H1 (cell line): Measurements from ENCODE around the gene SPRYD3. TPM values are rescaled to one million over a fixed set of nuclear protein-coding genes. Genes with fewer than 3 reads are reported as not detected.

Source experiments
- CBX5 ChIP-seq: fragments of 300-800, 300-1000 bp; sonication (generic); IDR thresholded peaks from 2 replicates; pipeline ENCODE4 v1.7.1; 2016; ENCODE audit warnings: antibody characterized with exemption, low read length, low read depth
- CHD1 ChIP-seq: IDR thresholded peaks from 2 replicates; pipeline ENCODE4 v1.6.1; 2012; ENCODE audit warnings: low read depth, low read length, improper control_type of control experiment
- CTCF ChIP-seq, 3 experiments: IDR thresholded peaks; 1 replicate in 2 of 3; 2 replicates in 1 of 3; pipeline versions ENCODE4 v1.5.1 to v1.6.1; 2011; ENCODE audit warnings: low read length in 3 of 3, mild to moderate bottlenecking in 3 of 3, inconsistent platforms in 2 of 3, low read depth in 1 of 3, moderate library complexity in 1 of 3; ENCODE audit not compliant: insufficient read depth in 1 of 3; ENCODE audit errors: control extremely low read depth in 1 of 3
- KDM1A ChIP-seq: fragments of 200-600, 300-600 bp; sonication (generic); IDR thresholded peaks from 2 replicates; pipeline ENCODE4 v1.7.1; 2016; ENCODE audit warnings: mild to moderate bottlenecking, low read length, borderline replicate concordance
- KDM5A ChIP-seq: fragments of 200-600 bp; IDR thresholded peaks from 2 replicates; pipeline ENCODE4 v1.7.1; 2012; ENCODE audit warnings: mild to moderate bottlenecking, low read length, inconsistent platforms, mixed read lengths
- polyA plus RNA-seq, 7 experiments: library from polyadenylated mRNA; depleted of rRNA in 3 of 7; stranded (reverse) in 5 of 7; unstranded in 2 of 7; fragments of >200 nt in 5 of 7; fragments of 200-250 nt in 2 of 7; gene quantifications; 1 replicate in 5 of 7; 2 replicates in 1 of 7; 4 replicates in 1 of 7; pipeline versions ENCODE4 v1.2.1 to v1.2.3, GENCODE V29; 2011 to 2013; ENCODE audit warnings: missing spikeins in 2 of 7, mixed read lengths in 2 of 7
- total RNA-seq: library from RNA; stranded (reverse); fragmentation: NEBNext Ultra II Directional; extraction: Animal tissue kit (Norgen Biotek cat#: 25700); gene quantifications from 2 replicates; pipeline ENCODE4 v1.2.1, GENCODE V29; 2021

Gene SPRYD3
- total and polyA plus RNA-seq, 2 of the 8 experiments (the other 6 are each of a cell fraction or from before 2014, with no cell fraction given) = 6.8 to 8.0 TPM

- TF ChIP-seq CHD1 (no peak), KDM5A (no peak), CBX5 (no peak), CTCF (IDR thresholded peaks at IDR 0.05; ENCODE audit: control extremely low read depth in 1 of 3, insufficient read depth in 1 of 3, low read depth in 1 of 3, low read length in 3 of 3) (no peak), KDM1A (no peak)
Measured at GRCh38 chr12:53074999-53075370, 4.2 kb downstream of the SPRYD3 start (continued).
